Esophagus muscularis mucosa (tissue), 4 donors: ENCODE data around the gene NXPE2. TPM values are rescaled to one million over a fixed set of nuclear protein-coding genes. Genes with fewer than 3 reads are reported as not detected.

Experiments
- DNase-seq: peaks from one replicate; pipeline ENCODE4 v3.0.0-alpha.2; 2017; ENCODE audit errors: extremely low spot score
- H3K27ac ChIP-seq, 4 donors: fragments of 200-600 bp; sonication (generic); replicated peaks in 1 of 4; 1 replicate in 3 of 4; 2 replicates in 1 of 4; pipeline ENCODE4 v1.5.1; 2016 to 2019; ENCODE audit warnings: mild to moderate bottlenecking in 1 of 4
- H3K27me3 ChIP-seq, 4 donors: fragments of 200-600 bp; sonication (generic); one replicate each; pipeline versions ENCODE4 v1.5.1 to v1.6.0; 2016 to 2019
- H3K36me3 ChIP-seq, 4 donors: fragments of 200-600 bp; sonication (generic); one replicate each; pipeline ENCODE4 v1.5.1; 2016 to 2019
- H3K4me1 ChIP-seq, 4 donors: fragments of 200-600 bp; sonication (generic); one replicate each; pipeline ENCODE4 v1.5.1; 2016 to 2019
- H3K4me3 ChIP-seq, 4 donors: fragments of 200-600 bp; sonication (generic); 1 replicate in 2 of 4; 2 replicates in 2 of 4; pipeline ENCODE4 v1.5.1; 2016 to 2019; ENCODE audit warnings: mild to moderate bottlenecking in 4 of 4, moderate library complexity in 1 of 4
- H3K9me3 ChIP-seq, 4 donors: fragments of 200-600 bp; sonication (generic); 1 replicate in 3 of 4; 2 replicates in 1 of 4; pipeline ENCODE4 v1.5.1; 2016 to 2019
- CTCF ChIP-seq, 3 experiments: fragments of 200-600 bp in 2 of 3; fragments of 450-650 bp in 1 of 3; sonication (generic) in 2 of 3; IDR thresholded peaks; one replicate each; pipeline ENCODE4 v1.5.1; 2017 to 2019; ENCODE audit warnings: antibody characterized with exemption in 3 of 3, mild to moderate bottlenecking in 2 of 3, moderate library complexity in 1 of 3
- EP300 ChIP-seq: sonication (generic); formaldehyde crosslinking; IDR thresholded peaks from one replicate; pipeline ENCODE4 v1.6.1; 2017; ENCODE audit warnings: antibody characterized with exemption
- POLR2A ChIP-seq: fragments of 450-650 bp; IDR thresholded peaks from one replicate; pipeline ENCODE4 v1.6.1; 2017; ENCODE audit warnings: antibody characterized with exemption, moderate library complexity, mild to moderate bottlenecking, low read depth
- POLR2AphosphoS5 ChIP-seq, 2 donors: sonication (generic); formaldehyde crosslinking; IDR thresholded peaks; one replicate each; pipeline ENCODE4 v1.6.1; 2017; ENCODE audit warnings: antibody characterized with exemption in 2 of 2
- WGBS: methylation state at CpG from one replicate; pipeline ENCODE4 v1.1.5; 2018; 5-methylcytosine and 5-hydroxymethylcytosine counted together
- intact Hi-C: fragments of 100-400 bp; cut with DNase I; formaldehyde crosslinking; loops from one replicate; pipeline ENCODE4 v1.15.1; 2023
- total RNA-seq, 4 donors: library from RNA; depleted of rRNA; stranded (reverse); fragments of >200 nt; gene quantifications; one replicate each; pipeline versions ENCODE4 v1.1.0 to v1.2.1, GENCODE V29; 2016

Gene NXPE2
- total RNA-seq, 4 donors from 2014 or later: 0.40 to 0.50 (median 0.42) TPM; not detected in 1

DNA sequence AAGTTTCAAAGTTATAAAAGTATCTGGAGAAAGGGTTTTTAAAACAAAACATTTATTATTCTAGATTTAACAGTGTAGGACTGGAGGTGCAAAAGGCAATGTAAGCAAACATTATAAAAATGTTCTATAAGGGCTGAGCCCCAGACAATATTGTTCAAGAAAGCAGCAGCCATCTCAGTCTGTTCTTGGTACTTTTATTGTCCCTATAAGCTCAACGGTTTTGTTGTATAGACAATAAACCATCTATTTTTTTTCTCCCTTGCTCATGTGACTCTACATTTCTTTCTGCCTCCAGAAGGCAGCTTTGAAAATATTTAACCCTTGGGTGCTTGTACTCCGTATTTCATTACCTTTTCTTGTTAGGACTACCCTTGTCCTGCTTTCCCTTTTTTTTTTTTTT is 25.2 kb upstream of the NXPE2 start:
- no peak for DNase-seq
- WGBS: 54% methylated on average over 2 of the region's 2 CpGs
- no peak overlapping the region for H3K27ac ChIP-seq
- no peaks in the 10 kb centered on the region for H3K27me3 ChIP-seq
- no peaks in the 10 kb centered on the region for H3K4me1 ChIP-seq
- intact Hi-C loops: no loop called here
- TF ChIP-seq CTCF (IDR thresholded peaks at IDR 0.05) (no peak), POLR2AphosphoS5 (IDR thresholded peaks at IDR 0.05) (no peak), POLR2A (no peak), EP300 (no peak)
- no peaks in the 10 kb centered on the region for H3K9me3 ChIP-seq
- no peaks in the 10 kb centered on the region for H3K36me3 ChIP-seq
- no peak overlapping the region for H3K4me3 ChIP-seq

- TF ChIP-seq EP300: no peak
- no peak for TF ChIP-seq POLR2AphosphoS5 (IDR thresholded peaks at IDR 0.05)
- no peak for TF ChIP-seq POLR2A
- TF ChIP-seq CTCF (IDR thresholded peaks at IDR 0.05): no peak
- no peaks in the 10 kb centered on the region for H3K27me3 ChIP-seq
- 39% methylated on average over 2 of the region's 2 CpGs for WGBS
- H3K36me3 ChIP-seq: no peaks in the 10 kb centered on the region
- intact Hi-C loops: no loop called here
- no peak overlapping the region for H3K4me3 ChIP-seq
- no peaks in the 10 kb centered on the region for H3K9me3 ChIP-seq
- H3K27ac ChIP-seq: no peak overlapping the region
- H3K4me1 ChIP-seq: no peaks in the 10 kb centered on the region
- no peak for DNase-seq
Observed at GRCh38 chr11:114664641-114665040, 13.7 kb upstream of the NXPE2 start.

DNA sequence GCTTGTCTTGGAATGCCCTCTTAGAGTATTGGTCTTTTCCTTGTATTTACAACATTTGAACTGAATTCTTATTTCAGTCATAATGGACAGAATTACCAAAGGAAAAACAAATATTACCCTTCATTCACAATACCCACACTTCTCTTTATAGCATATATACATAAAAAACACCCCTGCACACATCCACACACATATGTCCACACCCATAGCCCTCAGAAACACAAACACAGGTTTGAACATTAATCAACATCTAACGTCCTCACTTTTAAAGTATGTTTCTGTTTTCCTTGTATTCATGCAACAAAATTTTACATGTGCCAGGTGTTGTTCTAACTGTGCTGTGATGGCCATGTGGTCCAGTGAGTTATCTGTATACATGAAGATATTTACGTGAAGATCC is 11.6 kb upstream of the NXPE2 start:
- Histone ChIP-seq H3K27ac (no peak overlapping the region), H3K36me3 (no peaks in the 10 kb centered on the region), H3K4me3 (no peak overlapping the region), H3K9me3 (peaks cover 0 to 7% (median 2%) of the 10 kb centered on the region in 4 donors), H3K4me1 (no peaks in the 10 kb centered on the region), H3K27me3 (no peaks in the 10 kb centered on the region)
- DNase-seq: no peak
- WGBS: 68% methylated on average over 2 of the region's 2 CpGs
- TF ChIP-seq POLR2AphosphoS5 (IDR thresholded peaks at IDR 0.05): no peak
- TF ChIP-seq CTCF (IDR thresholded peaks at IDR 0.05): no peak
- TF ChIP-seq POLR2A: no peak
- no peak for TF ChIP-seq EP300
- intact Hi-C loops: no loop called here

DNA sequence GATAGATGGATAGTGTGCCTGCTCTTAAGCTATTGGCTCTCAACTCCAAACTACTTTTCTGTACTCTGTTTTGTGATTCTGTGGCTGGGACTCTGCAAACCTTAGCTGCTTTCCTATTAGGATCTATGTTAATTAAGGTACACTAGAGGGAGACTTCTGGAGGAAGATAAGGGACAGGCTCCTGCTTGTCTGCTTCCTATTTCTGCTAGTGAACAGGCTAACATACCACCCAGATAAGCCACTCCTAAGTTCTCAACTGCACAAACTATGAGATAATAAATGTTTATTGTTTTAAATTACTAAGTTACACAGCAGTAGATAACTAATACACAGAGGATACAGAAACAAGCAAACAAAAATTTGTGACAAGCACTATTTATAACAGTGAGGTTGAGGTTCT is 10.2 kb upstream of the NXPE2 start:
- no peak overlapping the region for H3K27ac ChIP-seq
- no peak for TF ChIP-seq POLR2A
- no peak for TF ChIP-seq POLR2AphosphoS5 (IDR thresholded peaks at IDR 0.05)
- TF ChIP-seq EP300: no peak
- TF ChIP-seq CTCF (IDR thresholded peaks at IDR 0.05): no peak
- no peaks in the 10 kb centered on the region for H3K36me3 ChIP-seq
- no peak overlapping the region for H3K4me3 ChIP-seq
- DNase-seq: no peak
- intact Hi-C loops: no loop called here
- no peaks in the 10 kb centered on the region for H3K4me1 ChIP-seq
- H3K9me3 ChIP-seq: peaks cover 0 to 8% (median 3%) of the 10 kb centered on the region in 4 donors
- no peaks in the 10 kb centered on the region for H3K27me3 ChIP-seq

GRCh38 chr11:114673661-114674060 is 4.7 kb upstream of the NXPE2 start:
- Histone ChIP-seq H3K27me3 (no peaks in the 10 kb centered on the region), H3K36me3 (no peaks in the 10 kb centered on the region), H3K27ac (no peak overlapping the region), H3K4me3 (no peak overlapping the region), H3K9me3 (peaks cover 0 to 8% (median 3%) of the 10 kb centered on the region in 4 donors), H3K4me1 (no peaks in the 10 kb centered on the region)
- no peak for TF ChIP-seq EP300
- no peak for TF ChIP-seq POLR2A
- TF ChIP-seq CTCF (IDR thresholded peaks at IDR 0.05): no peak
- intact Hi-C loops: no loop called here
- no peak for DNase-seq
